Left ventricle myocardium inferior (tissue), 1 donor: ENCODE results near the gene ZNF223. TPM values are rescaled to one million over a fixed set of nuclear protein-coding genes. Genes with fewer than 3 reads are reported as not detected.

Experiments
- DNase-seq: peaks from one replicate; pipeline ENCODE4 v3.0.0-alpha.2; 2020
- H3K27ac ChIP-seq: fragments of 200-600 bp; replicated peaks from 2 replicates; pipeline ENCODE4 v1.8.0; 2021
- H3K27me3 ChIP-seq: fragments of 200-600 bp; 2 replicates; pipeline ENCODE4 v1.8.0; 2021; ENCODE audit warnings: low read depth
- H3K36me3 ChIP-seq: fragments of 200-600 bp; 2 replicates; pipeline ENCODE4 v1.8.0; 2021
- H3K4me1 ChIP-seq: fragments of 200-600 bp; 2 replicates; pipeline ENCODE4 v1.8.0; 2021
- H3K4me3 ChIP-seq: fragments of 200-600 bp; 2 replicates; pipeline ENCODE4 v1.8.0; 2021; ENCODE audit warnings: mild to moderate bottlenecking, moderate library complexity
- H3K9me3 ChIP-seq: fragments of 200-600 bp; replicated peaks from 2 replicates; pipeline ENCODE4 v1.8.0; 2021
- CTCF ChIP-seq: fragments of 200-600 bp; IDR thresholded peaks from 2 replicates; pipeline ENCODE4 v1.8.0; 2021; ENCODE audit warnings: antibody characterized with exemption, mild to moderate bottlenecking, borderline replicate concordance
- intact Hi-C: fragments of 100-400 bp; cut with micrococcal nuclease; formaldehyde crosslinking; loops from one replicate; pipeline ENCODE4 v1.11.0; 2022
- total RNA-seq: library from RNA; stranded (reverse); fragmentation: NEBNext Ultra II Directional; extraction: Animal tissue kit (Norgen Biotek cat#: 25700); gene quantifications from one replicate; pipeline ENCODE4 v1.2.1, GENCODE V29; 2021
- donor health status: DM: no; HTN: yes; CAD: no; lungs with severe emphysema.

The ZNF223 gene
- total RNA-seq, 1 donor from 2014 or later, result 2.9 TPM

- peak; percentile 82 for DNase-seq
- Histone ChIP-seq H3K4me1 (peaks cover 23% of the 10 kb centered on the region), H3K36me3 (peaks cover 26% of the 10 kb centered on the region), H3K27me3 (no peaks in the 10 kb centered on the region), H3K27ac (peak within 1 kb of the TSS; percentile 60), H3K9me3 (peaks cover 28% of the 10 kb centered on the region), H3K4me3 (peak within 1 kb of the TSS; percentile 78)
- intact Hi-C loops, result no loop called here
- TF ChIP-seq CTCF, result no peak
Measured at GRCh38 chr19:44071824-44072542, 20.1 kb downstream of the ZNF223 start, which contains the start of gene ZNF284. ZNF284 (plus strand) TSS chr19:44072159; CDS start chr19:44076390, 4,231 bp downstream.

GRCh38 chr19:44072543-44073401 lies 20.9 kb downstream of the ZNF223 start:
- TF ChIP-seq CTCF, result no peak
- Histone ChIP-seq H3K4me3 (peak overlapping the region; percentile 78), H3K9me3 (peaks cover 20% of the 10 kb centered on the region), H3K4me1 (peaks cover 23% of the 10 kb centered on the region), H3K27me3 (no peaks in the 10 kb centered on the region), H3K36me3 (peaks cover 26% of the 10 kb centered on the region), H3K27ac (peak overlapping the region; percentile 60)
- DNase-seq, result no peak
- intact Hi-C loops, result no loop called here

GRCh38 chr19:44076325-44076724 lies 24.5 kb downstream of the ZNF223 start:
- H3K9me3 ChIP-seq, result no peaks in the 10 kb centered on the region
- H3K27me3 ChIP-seq, result no peaks in the 10 kb centered on the region
- H3K4me3 ChIP-seq, result no peak overlapping the region
- no peak for TF ChIP-seq CTCF
- no peak for DNase-seq
- H3K4me1 ChIP-seq, result peaks cover 20% of the 10 kb centered on the region
- H3K36me3 ChIP-seq, result peaks cover 50% of the 10 kb centered on the region
- intact Hi-C loops, result no loop called here
- H3K27ac ChIP-seq, result no peak overlapping the region

- intact Hi-C loops, result no loop called here
- Histone ChIP-seq H3K9me3 (no peaks in the 10 kb centered on the region), H3K4me3 (no peak overlapping the region), H3K27ac (no peak overlapping the region), H3K36me3 (peaks cover 22% of the 10 kb centered on the region), H3K4me1 (peaks cover 32% of the 10 kb centered on the region), H3K27me3 (no peaks in the 10 kb centered on the region)
- DNase-seq, result no peak
- no peak for TF ChIP-seq CTCF
Measured at GRCh38 chr19:44092108-44092507, 40.3 kb downstream of the ZNF223 start.

GRCh38 chr19:44093931-44094765 lies 42.3 kb downstream of the ZNF223 start, which contains the start of gene ZNF224:
ZNF224 (plus strand) TSS chr19:44094361; CDS start chr19:44097874, 3,513 bp downstream.
- peak; percentile 90 for DNase-seq
- Histone ChIP-seq H3K9me3 (no peaks in the 10 kb centered on the region), H3K27me3 (no peaks in the 10 kb centered on the region), H3K27ac (peak within 1 kb of the TSS; percentile 81), H3K36me3 (peaks cover 28% of the 10 kb centered on the region), H3K4me3 (peak within 1 kb of the TSS; percentile 84), H3K4me1 (peaks cover 33% of the 10 kb centered on the region)
- intact Hi-C loops, result no loop called here
- no peak for TF ChIP-seq CTCF
